Dermis microvascular lymphatic vessel endothelial cell (primary cell): Measurements from ENCODE around the gene USH1C. TPM values are rescaled to one million over a fixed set of nuclear protein-coding genes. Genes with fewer than 3 reads are reported as not detected.
A peak's percentile ranks its signal among the peaks of the same experiment; 100 is the strongest.

Experiments
- DNase-seq, 2 donors: peaks; one replicate each; pipeline versions ENCODE4 v3.0.0 to v3.0.0-alpha.2; 2010; ENCODE audit warnings: low read depth in 2 of 2
- total RNA-seq: library from RNA; depleted of rRNA; stranded (reverse); fragments of >200 nt; gene quantifications from 2 replicates; pipeline ENCODE4 v1.2.1, GENCODE V29; 2014

Gene USH1C
- total RNA-seq, 1 donor from 2014 or later, result not detected

DNA sequence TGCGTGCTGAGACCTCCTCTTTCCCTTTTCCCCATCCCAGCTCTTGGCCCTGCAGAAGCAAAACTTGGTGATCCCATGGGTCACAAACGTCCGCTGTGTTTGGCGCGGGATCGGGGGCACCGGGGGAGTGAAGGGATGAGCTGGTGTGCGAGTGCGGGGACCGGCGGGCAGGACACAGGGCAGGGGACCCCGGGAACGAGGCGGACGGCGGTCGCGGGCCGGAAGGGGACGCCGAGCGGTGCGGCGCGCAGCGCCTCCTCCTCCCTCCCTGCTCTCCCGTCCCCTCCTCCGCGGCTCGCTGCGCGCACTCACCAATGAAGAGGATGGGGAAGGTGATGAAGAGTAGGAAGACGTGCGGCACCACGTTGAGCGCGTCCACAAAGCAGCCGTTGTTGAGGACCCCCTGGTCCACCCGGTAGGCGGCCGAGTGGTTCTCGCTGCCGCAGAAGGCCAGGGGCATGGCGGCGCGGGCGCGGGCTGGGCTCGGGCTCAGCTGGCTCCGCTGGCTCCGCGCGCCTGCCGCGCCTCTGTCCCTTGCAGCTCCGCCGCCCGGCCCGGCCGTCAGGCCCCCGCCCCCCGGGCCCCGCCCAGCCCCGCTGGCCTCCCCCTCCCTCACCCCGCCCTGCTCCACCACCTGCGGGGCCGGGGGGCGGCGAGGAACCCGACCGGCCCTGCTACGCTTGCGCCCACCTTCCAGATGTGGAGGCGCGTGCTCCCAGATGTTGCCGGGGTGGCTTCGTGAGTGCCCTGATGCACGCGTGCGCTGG is 67.7 kb downstream of the USH1C start, which contains the start of gene ABCC8:
Gene ABCC8, minus strand, starts transcription at position 529 of the 767 bp plus-strand sequence. Its CDS starts 69 bp downstream, at position 460.
- DNase-seq, result no peak

DNA sequence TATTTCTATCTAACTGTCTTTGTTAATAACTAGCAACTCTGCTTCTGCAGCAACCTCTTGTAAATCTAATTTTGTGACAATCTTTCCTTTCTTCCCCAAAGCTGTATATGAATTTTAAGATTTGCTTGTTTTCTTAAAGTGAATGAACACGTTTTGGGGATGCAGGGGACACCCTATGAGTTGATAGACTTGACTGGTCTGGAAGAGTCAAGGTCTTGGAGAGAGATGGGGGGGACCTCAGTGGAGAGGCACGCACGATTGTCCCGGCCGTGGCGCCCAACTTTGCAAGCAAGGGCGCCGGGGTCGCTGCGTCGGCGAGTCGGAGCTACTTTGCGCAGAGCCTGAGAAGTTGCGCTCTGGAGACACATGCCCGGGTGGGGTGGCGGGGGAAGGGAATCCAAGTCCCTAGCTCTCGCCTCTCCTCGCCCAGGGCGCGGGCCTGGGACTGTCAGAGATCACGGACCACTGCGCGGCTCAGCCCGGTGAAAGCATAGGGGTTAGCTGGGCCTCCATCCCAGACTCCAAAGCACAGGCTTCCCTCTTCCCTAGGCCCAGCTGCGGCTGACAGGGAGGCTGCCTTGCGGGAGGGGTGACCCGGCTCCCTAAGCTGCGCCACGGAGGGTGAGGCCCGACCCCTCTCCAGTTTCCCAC is 68.4 kb downstream of the USH1C start:
- no peak for DNase-seq

DNA sequence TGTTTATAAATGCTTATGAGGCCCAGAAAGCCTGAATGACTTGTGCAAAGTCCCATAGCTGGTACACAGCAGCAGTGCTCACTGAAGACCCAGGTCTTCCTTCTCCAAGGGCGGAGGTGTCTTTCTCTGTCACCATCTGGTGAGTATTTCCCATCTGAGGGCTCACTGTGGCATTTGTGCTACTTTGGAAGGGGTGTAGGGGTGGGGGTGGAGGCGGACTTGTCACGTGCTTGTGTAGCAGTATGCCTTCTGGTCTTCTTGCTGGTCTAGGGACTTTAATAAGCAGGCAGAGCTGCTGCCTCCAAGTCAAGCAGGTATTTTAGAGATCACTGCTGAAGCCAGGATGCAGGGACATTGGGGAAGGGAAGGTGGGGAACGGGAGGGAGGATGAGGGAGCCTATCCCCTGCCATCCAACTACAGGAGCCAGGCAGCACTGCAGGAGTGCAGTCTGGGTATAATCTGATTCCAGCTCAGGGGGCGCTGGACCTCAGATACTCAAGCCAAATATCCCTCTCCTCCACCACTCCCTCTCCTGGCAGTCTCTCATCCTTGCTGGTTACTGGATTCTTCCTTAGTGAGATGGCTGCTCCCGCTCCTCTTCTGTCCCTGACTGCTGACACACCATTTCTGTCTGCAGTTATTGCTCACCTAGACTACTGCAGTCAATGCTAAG is 71.0 kb downstream of the USH1C start:
- DNase-seq, result peak in 1 of 2 donors; percentile 14

DNA sequence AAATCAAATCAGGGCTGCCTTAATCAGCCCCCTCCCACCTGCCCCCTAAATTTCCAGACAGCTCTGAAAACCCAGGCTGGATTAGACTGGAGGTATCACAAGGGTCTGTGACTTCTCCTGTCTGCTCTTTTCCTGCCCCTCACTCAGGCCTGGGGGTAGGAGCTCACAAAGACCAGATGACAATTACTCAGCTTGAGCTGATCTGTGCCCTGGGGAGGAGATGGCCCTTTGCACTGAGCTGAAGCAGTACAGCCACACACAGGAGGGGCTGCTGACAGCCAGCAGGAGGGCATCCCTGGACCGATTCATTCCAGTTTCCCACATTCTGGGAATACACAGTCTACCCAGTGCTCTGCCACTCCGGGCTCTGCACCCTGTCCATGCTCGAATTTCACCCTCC is 71.7 kb downstream of the USH1C start:
- DNase-seq, result no peak

DNA sequence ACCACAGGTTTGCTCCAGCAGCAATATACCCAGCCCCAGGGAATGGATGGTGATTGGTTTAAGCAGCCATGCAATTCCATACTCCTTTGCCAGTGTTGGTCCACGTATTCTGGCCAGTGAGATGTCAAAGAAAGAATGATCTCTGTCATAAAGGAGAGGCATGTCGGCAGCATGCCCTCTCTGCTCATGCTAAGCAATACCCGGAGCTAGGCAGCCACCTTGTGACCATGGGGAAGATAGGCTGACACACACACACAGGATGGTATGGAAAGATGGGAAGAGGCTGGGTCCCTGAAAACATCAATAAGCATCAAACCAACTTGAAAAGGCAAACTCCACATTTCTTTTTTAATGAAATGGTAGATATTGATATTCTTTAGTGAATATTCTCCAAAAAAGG is 72.7 kb downstream of the USH1C start:
- DNase-seq, result no peak

DNA sequence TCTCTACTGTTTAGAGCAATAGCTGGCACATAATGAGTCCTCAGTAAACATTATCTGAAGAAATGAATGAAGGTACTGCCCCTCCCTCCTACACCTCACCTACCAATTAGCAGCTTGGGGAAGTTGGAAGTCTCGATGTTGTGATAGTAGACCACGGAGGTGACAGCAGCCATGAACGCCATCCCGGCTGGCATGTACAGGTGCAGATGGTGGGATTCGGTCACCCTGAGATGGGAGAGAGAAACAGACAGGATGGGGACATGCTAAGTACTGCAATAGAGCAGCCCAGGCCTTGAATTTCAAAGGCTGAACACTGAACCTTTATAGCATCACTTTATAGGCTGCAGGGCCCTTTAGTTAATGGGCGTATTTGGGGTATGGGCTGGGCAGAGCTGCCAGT is 74.2 kb downstream of the USH1C start:
- no peak for DNase-seq

DNA sequence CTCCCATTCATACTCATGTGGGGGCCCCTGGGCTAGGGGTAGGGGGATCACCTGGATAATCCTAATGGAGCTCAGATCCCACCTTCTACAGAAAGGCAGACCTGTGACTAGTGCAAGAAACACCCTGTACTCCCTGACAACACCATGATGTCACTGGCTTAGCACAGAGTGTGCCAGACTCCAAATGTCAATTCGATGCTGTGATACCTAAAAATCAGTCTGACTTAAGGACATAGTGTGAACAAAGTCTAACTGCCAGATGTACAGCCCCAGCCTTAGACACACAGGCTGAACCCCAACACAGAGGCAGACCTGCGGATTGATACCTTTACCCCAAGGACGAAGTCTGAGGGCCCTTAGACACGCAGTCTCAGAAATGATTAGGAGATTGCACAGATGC is 76.1 kb downstream of the USH1C start:
- no peak for DNase-seq

DNA sequence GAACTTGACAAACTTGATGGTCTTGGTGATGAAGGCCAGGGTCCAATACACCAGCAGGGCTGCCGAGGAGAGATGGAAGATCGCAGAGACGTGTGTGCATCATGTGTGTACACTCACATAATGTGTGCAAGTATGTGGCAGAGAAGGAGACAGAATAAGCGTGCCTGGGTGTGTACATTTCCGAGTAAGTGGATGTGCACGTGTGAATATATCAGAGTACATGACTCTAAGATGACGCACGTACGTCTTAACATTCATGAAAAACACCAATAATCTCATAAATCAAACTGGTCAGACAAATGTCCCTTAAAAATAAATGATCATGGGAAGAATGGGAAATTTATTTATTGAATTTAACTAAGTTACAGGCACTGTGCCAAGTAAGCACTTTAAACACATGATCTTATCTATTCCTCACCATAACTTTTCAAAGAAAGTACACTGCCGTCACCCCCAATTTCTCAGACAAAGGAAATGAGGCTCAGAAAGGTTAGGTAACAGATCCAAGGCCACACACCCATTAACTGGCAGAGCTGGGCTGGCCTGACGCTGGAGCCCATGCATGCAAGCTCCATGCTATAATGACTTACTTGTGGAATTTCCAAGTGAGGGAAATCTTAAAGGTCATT is 80.6 kb downstream of the USH1C start:
- no peak for DNase-seq

DNA sequence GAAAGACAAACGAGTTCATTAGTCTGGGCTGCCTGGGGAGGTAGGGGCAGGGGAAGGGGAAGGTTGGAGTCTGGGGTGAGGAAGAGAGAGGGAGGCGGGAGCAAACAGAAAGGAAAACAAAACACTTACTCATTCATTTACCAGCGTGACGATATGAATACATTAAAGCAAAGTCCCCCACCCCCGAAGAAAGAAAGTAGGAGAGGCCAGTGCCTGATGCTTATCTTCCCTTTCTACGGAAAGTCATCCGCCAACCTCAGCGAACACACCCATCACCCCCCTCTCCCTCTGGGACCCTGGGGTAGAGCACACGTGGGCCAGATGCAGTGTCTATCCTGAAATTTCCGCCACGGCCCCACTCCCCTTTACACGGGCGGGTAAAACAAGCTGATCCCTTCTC is 81.3 kb downstream of the USH1C start:
- no peak for DNase-seq

DNA sequence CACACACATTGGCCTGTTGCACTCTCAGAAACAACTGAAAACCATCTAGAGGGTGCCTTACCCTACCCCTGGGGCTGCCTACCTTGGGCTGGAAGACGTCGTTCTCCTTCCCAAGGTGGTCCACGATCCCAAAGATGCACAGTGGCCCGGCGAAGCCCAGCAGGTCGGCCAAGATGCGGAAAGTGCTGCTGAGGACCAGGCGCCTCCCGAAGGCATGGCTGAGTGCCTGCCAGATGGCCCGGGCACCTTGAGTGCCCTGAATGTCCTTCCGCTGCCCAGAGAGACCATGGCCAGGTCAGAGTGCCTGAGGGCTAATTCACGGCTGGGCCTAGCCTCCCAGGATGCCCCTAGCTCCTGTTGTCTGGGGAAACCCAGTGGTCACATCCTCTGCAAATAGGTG is 83.8 kb downstream of the USH1C start:
- no peak for DNase-seq

DNA sequence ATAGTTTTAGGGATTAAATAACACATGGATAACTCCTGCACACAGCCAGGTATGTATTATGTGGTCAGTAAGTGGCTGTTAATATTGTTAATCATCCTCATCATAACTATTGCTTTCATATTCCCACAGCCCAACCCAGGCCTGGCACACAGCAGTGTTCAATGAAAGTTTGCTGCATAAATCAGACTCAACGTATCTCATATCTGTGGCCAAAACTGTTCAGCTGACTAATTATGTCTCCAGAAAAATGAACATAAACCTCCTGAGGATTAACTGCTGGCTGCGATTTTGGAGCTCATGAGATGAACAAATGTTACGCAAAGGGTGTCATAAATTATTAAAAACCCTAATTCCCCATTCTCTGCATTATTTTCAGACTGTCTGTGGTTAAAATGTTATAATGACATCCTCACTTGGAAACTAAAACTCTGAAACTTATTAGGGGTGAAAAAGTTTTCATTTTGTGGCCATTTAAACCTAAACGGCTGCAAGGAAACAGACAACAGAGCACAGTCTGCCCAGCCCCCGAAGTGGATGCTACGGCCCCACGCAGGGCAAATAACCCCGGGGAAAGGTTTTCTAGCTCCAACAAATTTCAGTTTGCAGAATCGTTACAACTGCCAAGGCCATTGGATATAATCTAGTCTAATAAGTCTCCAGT is 84.8 kb downstream of the USH1C start:
- no peak for DNase-seq

DNA sequence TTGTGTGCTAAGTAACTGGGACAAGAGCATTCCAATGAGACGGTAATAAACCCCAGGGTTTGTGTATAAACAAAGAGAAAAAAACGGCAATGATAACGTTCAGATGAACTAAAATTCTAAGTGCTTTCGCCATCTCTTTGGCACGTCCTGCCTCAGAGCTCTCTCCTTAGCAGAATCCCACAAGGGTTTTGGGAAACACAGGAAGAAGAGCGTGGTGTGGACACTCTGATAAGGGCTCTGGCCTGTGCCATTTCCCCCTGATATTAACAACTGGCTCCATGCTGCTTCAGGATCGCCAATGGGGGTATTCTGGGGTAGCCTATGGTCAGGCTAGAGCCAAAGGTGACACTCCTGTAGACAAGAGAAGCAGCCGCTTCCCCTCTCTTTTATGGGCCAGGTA is 85.9 kb downstream of the USH1C start:
- DNase-seq, result no peak

DNA sequence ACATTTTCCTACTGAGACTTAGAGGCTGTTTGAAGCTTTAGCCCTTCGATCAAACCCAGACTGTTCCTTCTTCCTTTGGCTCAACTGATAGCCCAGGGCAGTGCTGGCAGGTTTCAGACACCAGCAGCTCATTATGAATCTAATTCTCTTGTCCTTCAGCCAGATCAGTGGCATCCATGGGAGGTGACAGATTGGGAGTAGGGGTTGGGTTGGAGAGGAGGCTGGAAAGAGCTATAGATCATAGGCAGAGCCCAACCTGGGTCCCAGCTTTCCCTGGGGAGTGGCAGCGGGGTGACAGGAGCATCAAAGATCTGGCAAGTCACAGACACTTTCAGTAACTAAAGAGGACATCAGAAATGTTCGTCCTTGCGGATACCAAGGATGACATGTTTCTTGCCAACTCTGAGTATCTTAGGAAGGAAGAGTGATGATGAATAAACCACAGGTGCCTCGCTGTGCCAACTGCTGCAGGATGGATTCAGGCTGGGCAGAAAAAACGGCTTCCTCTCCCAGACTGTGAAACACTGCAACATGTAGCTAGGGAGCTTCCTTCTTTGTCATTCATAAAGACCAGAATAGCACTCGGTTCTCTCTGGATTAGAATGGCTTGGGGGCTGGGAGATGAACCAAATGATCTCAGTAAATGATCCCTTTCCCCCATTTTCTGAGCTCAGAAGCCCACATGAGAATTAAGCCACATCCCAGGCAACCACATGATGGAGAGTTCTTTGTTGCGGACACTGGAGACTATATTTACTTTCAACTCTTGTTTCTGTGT is 86.6 kb downstream of the USH1C start:
- DNase-seq, result no peak

DNA sequence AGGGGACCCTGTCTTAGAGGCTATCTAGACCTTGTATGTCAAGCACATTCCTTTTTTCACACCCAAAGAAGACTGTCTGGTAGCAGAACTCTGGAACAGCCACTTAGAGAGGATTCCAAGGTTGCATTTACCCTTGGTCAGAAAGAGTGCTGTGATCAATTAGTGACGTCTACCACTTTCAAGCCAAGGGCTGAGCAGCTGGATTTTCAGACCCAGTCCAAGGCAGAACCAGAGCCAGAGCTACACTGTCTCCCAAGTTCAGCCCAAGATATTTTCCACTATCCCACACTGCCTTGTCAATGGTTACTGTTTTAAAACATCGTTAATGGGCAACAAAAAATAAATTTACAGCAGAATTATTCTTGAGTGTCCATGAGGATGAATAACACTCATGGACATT is 91.5 kb downstream of the USH1C start:
- no peak for DNase-seq

DNA sequence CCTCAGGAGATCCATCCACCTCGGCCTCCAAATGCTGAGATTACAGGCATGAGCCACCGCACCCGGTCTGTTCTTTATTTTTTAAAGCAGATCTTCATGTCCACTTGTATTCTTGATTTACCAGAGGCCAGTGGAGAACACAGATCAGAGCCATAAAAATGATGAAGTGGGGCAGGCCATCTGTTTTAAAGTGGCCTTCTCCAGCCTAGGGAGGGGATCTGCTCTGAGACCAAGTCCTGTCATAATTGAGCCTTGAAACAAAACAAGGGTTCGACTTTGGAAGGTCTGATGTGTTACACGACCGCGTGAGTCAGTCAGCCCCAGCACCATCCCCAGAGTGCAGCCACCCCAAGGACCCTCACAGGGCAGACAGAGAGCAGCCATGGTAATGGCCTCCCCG is 95.1 kb downstream of the USH1C start:
- DNase-seq, result no peak

DNA sequence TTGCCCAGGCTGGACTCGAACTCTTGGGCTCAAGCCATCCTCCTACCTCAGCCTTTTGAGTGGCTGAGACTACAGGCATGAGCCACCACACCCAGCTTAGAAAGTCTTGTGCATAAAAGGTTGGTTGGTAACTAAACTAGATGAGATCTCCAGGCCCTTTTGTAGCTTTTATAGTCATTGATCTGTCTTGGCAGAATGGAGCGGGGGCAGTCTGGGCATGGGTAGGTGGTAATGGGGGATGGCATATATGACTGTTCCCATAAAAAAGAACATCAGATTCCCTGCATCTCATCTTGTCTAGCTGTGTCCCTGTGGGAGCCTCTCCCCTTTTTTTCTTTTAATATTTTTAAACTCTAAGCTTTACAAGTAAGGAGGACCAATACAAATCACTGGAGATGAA is 97.7 kb downstream of the USH1C start:
- DNase-seq, result no peak

DNA sequence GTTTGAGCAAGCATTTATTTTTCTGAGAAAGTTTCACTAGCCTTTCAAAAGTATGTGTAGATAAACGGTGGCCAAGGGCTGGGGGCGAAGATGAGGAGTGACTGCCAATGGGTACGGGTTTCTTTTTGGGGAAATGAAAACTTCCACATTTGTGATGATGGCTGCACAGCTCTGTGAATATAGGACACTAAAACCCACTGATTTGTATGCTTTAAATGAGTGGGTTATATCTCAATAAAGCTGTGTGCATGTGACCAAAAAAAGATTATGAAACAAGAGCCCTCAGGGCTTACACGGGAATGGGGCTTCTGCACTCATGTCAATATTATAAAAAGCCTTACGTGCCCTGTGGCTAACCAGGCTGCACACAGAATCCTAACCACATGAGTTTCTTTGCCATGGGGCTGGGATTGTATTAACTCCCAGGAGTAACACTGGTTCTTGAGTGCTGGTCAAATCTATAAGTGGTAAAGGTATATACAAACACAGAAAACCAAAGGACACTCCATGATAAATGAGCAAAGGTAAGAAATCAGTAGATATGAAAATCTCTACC is 98.9 kb downstream of the USH1C start:
- DNase-seq, result no peak

DNA sequence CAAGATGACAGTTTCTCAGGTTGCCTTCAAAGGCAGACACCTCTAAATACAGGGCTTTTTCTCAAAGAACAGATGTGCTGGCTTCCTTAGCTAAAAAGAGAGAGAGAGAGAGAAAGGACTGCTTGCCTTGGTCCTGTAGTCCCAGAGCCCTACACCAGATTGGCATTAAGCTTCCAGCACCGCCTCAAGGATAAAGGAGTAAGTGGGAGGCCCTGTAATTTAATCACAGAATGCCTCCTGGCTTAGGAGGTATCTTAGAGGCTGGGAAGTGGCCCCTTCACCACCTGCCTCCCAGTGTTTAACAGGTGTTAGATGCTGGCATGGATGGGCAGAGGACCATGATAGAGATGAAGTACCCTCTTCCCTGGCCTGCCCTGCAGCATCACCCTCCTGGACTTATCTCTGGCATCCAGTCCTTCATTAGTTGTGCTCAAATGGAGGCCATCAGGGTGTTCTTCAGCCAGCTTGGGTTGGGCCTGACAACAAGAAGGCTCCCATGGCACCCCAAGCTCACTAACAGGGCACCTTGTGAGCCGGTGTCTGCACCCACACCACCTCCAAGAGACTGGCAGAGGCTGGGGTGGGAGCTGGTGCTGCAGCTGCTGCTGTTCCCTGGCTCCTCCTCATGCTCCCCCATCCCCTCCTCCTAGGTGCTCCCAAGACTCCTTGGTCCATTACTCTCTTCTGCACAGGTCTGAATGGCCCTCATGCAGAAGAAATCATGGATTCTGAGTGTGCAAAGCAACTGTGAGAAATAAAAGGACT is 100.1 kb downstream of the USH1C start:
- DNase-seq, result no peak
